Measurements from ENCODE around the gene ECD. TPM values are rescaled to one million over a fixed set of nuclear protein-coding genes. Genes with fewer than 3 reads are reported as not detected.
A peak's percentile ranks its signal among the peaks of the same experiment; 100 is the strongest.
"Not testable (repeated sequence)": the region's sequence is repeated elsewhere in the genome, so short reads cannot be mapped to it uniquely, and the experiment has no call there.

ECD gene
- total RNA-seq, 1 donor from 2014 or later = 32.3 TPM

DNA sequence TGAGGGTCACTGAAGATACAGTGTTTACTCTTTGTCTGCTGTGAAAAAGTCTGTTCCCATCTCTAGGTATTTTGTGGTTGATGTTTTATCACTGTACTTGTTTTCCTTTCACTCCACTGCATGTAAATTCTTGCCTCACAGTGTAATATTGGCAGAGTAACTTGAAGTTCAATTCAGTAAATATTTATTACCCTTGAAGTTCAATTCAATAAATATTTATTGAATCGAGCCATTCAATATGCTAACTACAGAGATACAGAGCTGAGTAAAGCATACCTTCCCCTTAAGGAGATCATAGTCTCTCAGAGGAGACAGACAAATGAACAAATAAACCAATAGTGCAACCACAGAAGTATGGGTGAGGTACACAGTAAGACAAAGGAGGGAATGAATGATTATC lies 48.4 kb downstream of the ECD start:
- H3K27ac Mint-ChIP-seq (ENCODE audit: unreplicated experiment) = no peak overlapping the region
- DNase-seq (ENCODE audit: extremely low spot score, unreplicated experiment) = no peak

DNA sequence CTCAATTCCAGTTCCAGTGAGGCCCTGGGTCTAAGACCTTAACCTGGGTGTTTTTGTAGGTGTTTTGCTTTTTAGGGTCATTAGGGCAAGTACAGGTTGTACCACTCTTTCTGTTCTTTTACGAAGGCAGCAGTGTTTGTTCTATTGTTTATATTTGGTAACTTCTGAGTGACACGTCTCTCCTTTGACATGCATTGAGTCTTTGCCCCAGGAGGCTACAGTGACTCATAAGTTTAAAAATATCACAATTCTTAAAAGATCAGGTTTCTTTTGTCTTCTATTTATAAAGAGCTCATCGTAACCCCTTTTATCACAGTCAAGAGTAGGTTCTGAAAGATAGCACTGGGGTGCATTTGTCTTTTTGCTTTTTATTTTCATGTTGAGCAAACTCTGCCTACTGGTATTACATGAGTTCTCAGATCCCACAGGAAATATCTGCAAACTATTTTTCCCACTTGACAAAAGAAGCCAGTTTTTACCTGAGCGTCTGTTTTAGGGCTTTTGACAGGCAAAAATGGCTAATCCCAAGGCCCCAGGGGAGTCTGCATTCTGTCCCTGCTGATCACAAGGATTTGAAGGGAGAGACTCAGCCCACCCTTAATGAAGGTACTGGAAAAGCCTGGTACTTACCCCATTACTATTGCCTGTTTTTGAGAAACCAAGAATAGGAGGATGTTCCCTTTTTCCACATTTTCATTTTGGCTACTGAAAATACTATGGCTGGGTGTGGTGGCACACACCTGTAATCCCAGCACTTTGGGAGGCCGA lies 49.6 kb downstream of the ECD start:
- H3K27ac Mint-ChIP-seq (ENCODE audit: unreplicated experiment) = peak overlapping the region; percentile 61

More for the DNA sequence above, 48.4 kb downstream of the ECD start:
- Mint-ChIP-seq H3K36me3 (ENCODE audit: unreplicated experiment) (peaks cover 14% of the 10 kb centered on the region), H3K4me3 (ENCODE audit: unreplicated experiment) (no peak overlapping the region), H3K9me3 (ENCODE audit: unreplicated experiment) (no peaks in the 10 kb centered on the region), H3K27me3 (ENCODE audit: unreplicated experiment) (no peaks in the 10 kb centered on the region), H3K4me1 (ENCODE audit: unreplicated experiment) (peaks cover 8% of the 10 kb centered on the region)
- TF ChIP-seq, protein P1, sequence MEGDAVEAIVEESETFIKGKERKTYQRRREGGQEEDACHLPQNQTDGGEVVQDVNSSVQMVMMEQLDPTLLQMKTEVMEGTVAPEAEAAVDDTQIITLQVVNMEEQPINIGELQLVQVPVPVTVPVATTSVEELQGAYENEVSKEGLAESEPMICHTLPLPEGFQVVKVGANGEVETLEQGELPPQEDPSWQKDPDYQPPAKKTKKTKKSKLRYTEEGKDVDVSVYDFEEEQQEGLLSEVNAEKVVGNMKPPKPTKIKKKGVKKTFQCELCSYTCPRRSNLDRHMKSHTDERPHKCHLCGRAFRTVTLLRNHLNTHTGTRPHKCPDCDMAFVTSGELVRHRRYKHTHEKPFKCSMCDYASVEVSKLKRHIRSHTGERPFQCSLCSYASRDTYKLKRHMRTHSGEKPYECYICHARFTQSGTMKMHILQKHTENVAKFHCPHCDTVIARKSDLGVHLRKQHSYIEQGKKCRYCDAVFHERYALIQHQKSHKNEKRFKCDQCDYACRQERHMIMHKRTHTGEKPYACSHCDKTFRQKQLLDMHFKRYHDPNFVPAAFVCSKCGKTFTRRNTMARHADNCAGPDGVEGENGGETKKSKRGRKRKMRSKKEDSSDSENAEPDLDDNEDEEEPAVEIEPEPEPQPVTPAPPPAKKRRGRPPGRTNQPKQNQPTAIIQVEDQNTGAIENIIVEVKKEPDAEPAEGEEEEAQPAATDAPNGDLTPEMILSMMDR (IDR thresholded peaks at IDR 0.05) = no peak

DNA sequence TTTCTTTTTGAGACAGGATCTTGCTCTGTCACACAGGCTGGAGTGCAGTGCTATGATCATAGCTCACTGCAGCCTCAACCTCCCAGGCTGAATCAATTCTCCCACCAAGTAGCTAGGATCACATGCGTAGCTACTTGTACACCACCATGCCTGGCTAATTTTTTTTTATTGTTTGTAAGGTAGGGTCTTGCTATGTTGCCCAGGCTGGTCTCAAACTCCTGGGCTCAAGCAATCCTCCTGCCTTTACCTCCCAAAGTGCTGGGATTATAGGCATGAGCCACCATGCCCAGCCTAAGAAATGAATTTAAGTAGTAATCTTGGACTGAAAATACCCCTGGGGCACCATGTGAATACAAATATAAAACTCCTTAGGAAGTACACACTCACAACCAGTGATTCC lies 51.8 kb downstream of the ECD start:
- Mint-ChIP-seq H3K36me3 (ENCODE audit: unreplicated experiment) (peaks cover 4% of the 10 kb centered on the region), H3K4me1 (ENCODE audit: unreplicated experiment) (peaks cover 14% of the 10 kb centered on the region), H3K27me3 (ENCODE audit: unreplicated experiment) (no peaks in the 10 kb centered on the region), H3K4me3 (ENCODE audit: unreplicated experiment) (no peak overlapping the region), H3K9me3 (ENCODE audit: unreplicated experiment) (no peaks in the 10 kb centered on the region), H3K27ac (ENCODE audit: unreplicated experiment) (no peak overlapping the region)
- TF ChIP-seq, protein P1 (IDR thresholded peaks at IDR 0.05) = no peak
- no peak for DNase-seq (ENCODE audit: extremely low spot score, unreplicated experiment)

More for the DNA sequence above, 49.6 kb downstream of the ECD start:
- H3K27me3 Mint-ChIP-seq (ENCODE audit: unreplicated experiment) = no peaks in the 10 kb centered on the region
- H3K4me3 Mint-ChIP-seq (ENCODE audit: unreplicated experiment) = no peak overlapping the region
- no peak for DNase-seq (ENCODE audit: extremely low spot score, unreplicated experiment)
- TF ChIP-seq, protein P1 (IDR thresholded peaks at IDR 0.05) = no peak
- no peaks in the 10 kb centered on the region for H3K9me3 Mint-ChIP-seq (ENCODE audit: unreplicated experiment)
- peaks cover 9% of the 10 kb centered on the region for H3K4me1 Mint-ChIP-seq (ENCODE audit: unreplicated experiment)
- H3K36me3 Mint-ChIP-seq (ENCODE audit: unreplicated experiment) = peaks cover 7% of the 10 kb centered on the region

DNA sequence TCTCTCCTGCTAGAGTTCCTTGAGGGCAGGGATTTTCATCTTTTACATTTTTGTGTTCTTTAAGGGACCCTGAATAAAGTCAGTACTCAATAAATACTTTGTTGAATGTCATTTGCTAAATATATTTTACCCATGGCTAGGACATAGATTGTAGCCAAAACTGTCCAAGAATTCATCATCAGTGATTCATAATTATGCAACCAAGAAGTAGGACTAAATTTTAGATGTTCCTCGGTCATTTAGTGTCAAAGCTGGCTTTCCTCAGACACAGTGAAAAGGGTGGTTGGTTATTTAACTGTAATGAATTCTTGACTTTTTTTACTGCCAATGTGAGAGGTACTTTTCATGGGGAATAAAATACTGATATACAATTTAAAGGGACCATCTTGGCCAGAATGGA lies 54.3 kb downstream of the ECD start:
- no peak for DNase-seq (ENCODE audit: extremely low spot score, unreplicated experiment)
- Mint-ChIP-seq H3K27me3 (ENCODE audit: unreplicated experiment) (no peaks in the 10 kb centered on the region), H3K36me3 (ENCODE audit: unreplicated experiment) (peaks cover 5% of the 10 kb centered on the region), H3K4me3 (ENCODE audit: unreplicated experiment) (no peak overlapping the region), H3K9me3 (ENCODE audit: unreplicated experiment) (no peaks in the 10 kb centered on the region), H3K4me1 (ENCODE audit: unreplicated experiment) (peaks cover 22% of the 10 kb centered on the region), H3K27ac (ENCODE audit: unreplicated experiment) (no peak overlapping the region)
- TF ChIP-seq, protein P1 (IDR thresholded peaks at IDR 0.05) = no peak

DNA sequence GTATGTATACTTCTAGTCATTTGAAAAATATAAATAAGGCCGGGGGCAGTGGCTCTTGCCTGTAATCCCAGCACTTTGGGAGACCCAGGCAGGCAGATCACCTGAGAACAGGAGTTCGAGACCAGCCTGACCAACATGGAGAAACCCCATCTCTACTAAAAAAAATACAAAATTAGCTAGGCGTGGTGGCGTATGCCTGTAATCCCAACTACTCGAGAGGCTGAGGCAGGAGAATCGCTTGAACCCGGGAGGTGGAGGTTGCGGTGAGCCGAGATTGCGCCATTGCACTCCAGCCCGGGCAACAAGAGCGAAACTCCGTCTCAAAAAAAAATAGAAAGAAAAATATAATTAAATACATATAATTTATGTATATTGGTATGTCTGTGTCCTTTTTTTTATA lies 55.8 kb downstream of the ECD start:
- H3K4me3 Mint-ChIP-seq (ENCODE audit: unreplicated experiment); H3K27me3 Mint-ChIP-seq (ENCODE audit: unreplicated experiment); DNase-seq (ENCODE audit: extremely low spot score, unreplicated experiment); H3K9me3 Mint-ChIP-seq (ENCODE audit: unreplicated experiment); H3K36me3 Mint-ChIP-seq (ENCODE audit: unreplicated experiment): not testable (repeated sequence)
- Mint-ChIP-seq H3K4me1 (ENCODE audit: unreplicated experiment) (peaks cover 14% of the 10 kb centered on the region), H3K27ac (ENCODE audit: unreplicated experiment) (peak overlapping the region; percentile 97)
